ENCODE results near the gene ZNF232.

DNA sequence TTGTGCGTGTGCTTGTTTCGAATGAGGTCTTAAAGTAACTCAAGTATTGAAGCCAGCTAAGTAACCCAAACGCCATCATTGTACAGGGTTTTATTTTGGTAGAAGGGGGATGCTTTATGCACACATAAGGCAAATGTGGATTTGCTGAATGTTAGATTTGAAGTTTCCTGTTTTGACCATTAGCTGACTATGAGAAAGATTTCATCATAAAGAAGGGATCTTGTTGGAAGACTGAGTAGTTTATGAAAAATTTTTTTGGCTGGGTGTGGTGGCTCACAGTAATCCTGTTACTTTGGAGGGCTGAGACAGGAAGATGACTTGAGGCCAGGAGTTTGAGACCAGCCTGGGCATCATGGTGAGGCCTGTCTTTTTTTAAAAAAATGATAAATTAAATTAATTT, 43.4 kb downstream of the ZNF232 start:
- TF ChIP-seq, protein P1, sequence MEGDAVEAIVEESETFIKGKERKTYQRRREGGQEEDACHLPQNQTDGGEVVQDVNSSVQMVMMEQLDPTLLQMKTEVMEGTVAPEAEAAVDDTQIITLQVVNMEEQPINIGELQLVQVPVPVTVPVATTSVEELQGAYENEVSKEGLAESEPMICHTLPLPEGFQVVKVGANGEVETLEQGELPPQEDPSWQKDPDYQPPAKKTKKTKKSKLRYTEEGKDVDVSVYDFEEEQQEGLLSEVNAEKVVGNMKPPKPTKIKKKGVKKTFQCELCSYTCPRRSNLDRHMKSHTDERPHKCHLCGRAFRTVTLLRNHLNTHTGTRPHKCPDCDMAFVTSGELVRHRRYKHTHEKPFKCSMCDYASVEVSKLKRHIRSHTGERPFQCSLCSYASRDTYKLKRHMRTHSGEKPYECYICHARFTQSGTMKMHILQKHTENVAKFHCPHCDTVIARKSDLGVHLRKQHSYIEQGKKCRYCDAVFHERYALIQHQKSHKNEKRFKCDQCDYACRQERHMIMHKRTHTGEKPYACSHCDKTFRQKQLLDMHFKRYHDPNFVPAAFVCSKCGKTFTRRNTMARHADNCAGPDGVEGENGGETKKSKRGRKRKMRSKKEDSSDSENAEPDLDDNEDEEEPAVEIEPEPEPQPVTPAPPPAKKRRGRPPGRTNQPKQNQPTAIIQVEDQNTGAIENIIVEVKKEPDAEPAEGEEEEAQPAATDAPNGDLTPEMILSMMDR (IDR thresholded peaks at IDR 0.05; ENCODE audit: insufficient read depth, low read length, poor library complexity, severe bottlenecking) = no peak
- TF ChIP-seq EZH2phosphoT487 (conservative IDR thresholded peaks at IDR 0.05; ENCODE audit: low read length) = no peak
